OCI-LY7 (cell line): ENCODE measurements around the gene SPG7. TPM values are rescaled to one million over a fixed set of nuclear protein-coding genes. Genes with fewer than 3 reads are reported as not detected.
A peak's percentile ranks its signal among the peaks of the same experiment; 100 is the strongest.

Experiments used
- BruUV-seq: library from RNA; stranded (reverse); fragments of 400-500 nt; replicated peaks from 2 replicates; lab custom pipeline; 2021; lab: Mats Ljungman, UMichigan
- CTCF ChIA-PET: fragments of 300-600 bp; sonication (Branson Sonifier 250); formaldehyde crosslinking; loops from one replicate; lab custom pipeline; 2022; ENCODE audit warnings: antibody characterized with exemption; ENCODE audit not compliant: unreplicated experiment; lab: Charles Lee
- POLR2A ChIA-PET: fragments of 300-600 bp; sonication (Branson Sonifier 250); formaldehyde crosslinking; loops from one replicate; lab custom pipeline; 2022; ENCODE audit warnings: antibody characterized with exemption; lab: Charles Lee
- DNase-seq: peaks from one replicate; pipeline ENCODE4 v3.0.0-alpha.2; 2015; ENCODE audit warnings: low spot score
- H2AFZ ChIP-seq: fragments of 200-600 bp; sonication (generic), shearing (Covaris generic); 2 replicates; pipeline ENCODE4 v1.6.1; 2014; ENCODE audit warnings: mild to moderate bottlenecking, antibody characterized with exemption, low read length, moderate library complexity
- H3K27ac ChIP-seq: fragments of 200-600 bp; sonication (generic); 2 replicates; pipeline ENCODE4 v1.5.1; 2014; ENCODE audit warnings: mixed run types, low read depth, mild to moderate bottlenecking, moderate library complexity, low read length, inconsistent platforms; ENCODE audit not compliant: poor library complexity, severe bottlenecking
- H3K36me3 ChIP-seq: fragments of 200-600 bp; sonication (generic); 2 replicates; pipeline ENCODE4 v1.6.1; 2014; ENCODE audit warnings: mild to moderate bottlenecking, antibody characterized with exemption, low read length, moderate library complexity, mixed read lengths; ENCODE audit not compliant: insufficient read depth
- H3K4me1 ChIP-seq: fragments of 200-600 bp; sonication (generic); 2 replicates; pipeline ENCODE4 v1.5.1; 2014; ENCODE audit warnings: mild to moderate bottlenecking, low read length; ENCODE audit not compliant: insufficient read depth, poor library complexity, severe bottlenecking
- H3K4me2 ChIP-seq: fragments of 200-600 bp; sonication (generic); 2 replicates; pipeline ENCODE4 v1.6.1; 2014; ENCODE audit warnings: mild to moderate bottlenecking, low read length
- H3K4me3 ChIP-seq: fragments of 200-600 bp; sonication (generic); 2 replicates; pipeline ENCODE4 v1.5.1; 2014; ENCODE audit warnings: mild to moderate bottlenecking, low read depth, low read length; ENCODE audit not compliant: poor library complexity, severe bottlenecking
- H3K79me2 ChIP-seq: fragments of 200-600 bp; sonication (generic); 2 replicates; pipeline ENCODE4 v1.6.1; 2016; ENCODE audit warnings: low read depth, mild to moderate bottlenecking, low read length, moderate library complexity, mixed read lengths; ENCODE audit not compliant: insufficient read depth
- H3K9me2 ChIP-seq: fragments of 200-600 bp; sonication (generic); 2 replicates; pipeline ENCODE4 v1.6.1; 2016; ENCODE audit warnings: mild to moderate bottlenecking, low read length, mixed read lengths; ENCODE audit not compliant: insufficient read depth
- H3K9me3 ChIP-seq: fragments of 200-600 bp; sonication (generic); 2 replicates; pipeline ENCODE4 v1.6.1; 2014; ENCODE audit warnings: mild to moderate bottlenecking, mixed run types, low read length, mixed read lengths
- H4K20me1 ChIP-seq: fragments of 200-600 bp; sonication (generic); 2 replicates; pipeline ENCODE4 v1.6.1; 2014; ENCODE audit warnings: mild to moderate bottlenecking, antibody characterized with exemption, low read length, moderate library complexity, mixed read lengths; ENCODE audit not compliant: insufficient read depth
- CTCF ChIP-seq: fragments of 200-600 bp; sonication (generic); conservative IDR thresholded peaks from 2 replicates; pipeline ENCODE4 v1.5.1; 2014; ENCODE audit warnings: mild to moderate bottlenecking, antibody characterized with exemption, low read length, moderate library complexity, mixed read lengths
- EZH2phosphoT487 ChIP-seq: fragments of 200-600 bp; sonication (generic); IDR thresholded peaks from 2 replicates; pipeline ENCODE4 v1.6.1; 2018; ENCODE audit warnings: low read depth, borderline replicate concordance, mild to moderate bottlenecking, mixed run types, antibody characterized with exemption, low read length, moderate library complexity, mixed read lengths
- intact Hi-C: fragments of 100-400 bp; cut with micrococcal nuclease; formaldehyde crosslinking; loops from one replicate; pipeline ENCODE4 v1.10.0; 2022; ENCODE audit not compliant: unreplicated experiment
- total RNA-seq, 2 experiments: library from RNA; depleted of rRNA in 1 of 2; stranded (reverse); fragments of >200 nt in 1 of 2; shearing (Covaris generic) in 1 of 2; gene quantifications; 2 replicates each; pipeline ENCODE4 v1.2.3, GENCODE V29; 2014 to 2022

SPG7 gene
- total RNA-seq, 2 experiments from 2014 or later, result 92.7 to 121 TPM

GRCh38 chr16:89562939-89563338, 54.7 kb downstream of the SPG7 start:
- peak overlapping the region; percentile 98 for H3K4me3 ChIP-seq
- H4K20me1 ChIP-seq, result peaks cover 33% of the 10 kb centered on the region
- peak overlapping the region; percentile 67 for H3K27ac ChIP-seq
- TF ChIP-seq CTCF, result no peak
- no peak for TF ChIP-seq EZH2phosphoT487
- BruUV-seq, result no TSS peak
- intact Hi-C loops, result loop anchor here (5.0 kb wide), 2 partner anchors 76 to 94 kb away; partner anchors contain the start of genes CHMP1A and SPATA33
- peak overlapping the region; percentile 85 for H3K4me2 ChIP-seq
- no peaks in the 10 kb centered on the region for H3K9me2 ChIP-seq
- H2AFZ ChIP-seq, result no peak overlapping the region
- H3K79me2 ChIP-seq, result peaks cover 36% of the 10 kb centered on the region
- no peaks in the 10 kb centered on the region for H3K9me3 ChIP-seq
- peaks cover 52% of the 10 kb centered on the region for H3K4me1 ChIP-seq
- H3K36me3 ChIP-seq, result peaks cover 52% of the 10 kb centered on the region
- ChIA-PET POLR2A (no interaction called here), CTCF (no interaction called here)
- DNase-seq, result no peak

GRCh38 chr16:89563639-89564392, 55.6 kb downstream of the SPG7 start:
- no peak for TF ChIP-seq CTCF
- peaks cover 36% of the 10 kb centered on the region for H3K79me2 ChIP-seq
- peaks cover 50% of the 10 kb centered on the region for H3K36me3 ChIP-seq
- H4K20me1 ChIP-seq, result peaks cover 33% of the 10 kb centered on the region
- H3K4me1 ChIP-seq, result peaks cover 52% of the 10 kb centered on the region
- no peak overlapping the region for H2AFZ ChIP-seq
- peak overlapping the region; percentile 67 for H3K27ac ChIP-seq
- H3K9me3 ChIP-seq, result no peaks in the 10 kb centered on the region
- H3K4me3 ChIP-seq, result peak overlapping the region; percentile 98
- ChIA-PET POLR2A (no interaction called here), CTCF (no interaction called here)
- no TSS peak for BruUV-seq
- H3K9me2 ChIP-seq, result no peaks in the 10 kb centered on the region
- H3K4me2 ChIP-seq, result peak overlapping the region; percentile 85
- no peak for DNase-seq
- intact Hi-C loops, result loop anchor here (5.0 kb wide), 2 partner anchors 77 to 93 kb away; partner anchors contain the start of genes CHMP1A and SPATA33
